ENCODE measurements around the gene MXI1. TPM values are rescaled to one million over a fixed set of nuclear protein-coding genes. Genes with fewer than 3 reads are reported as not detected.

The MXI1 gene
- total RNA-seq, 4 donors from 2014 or later = 58.2 to 100 (median 82.2) TPM

GRCh38 chr10:110252151-110252550 is 44.7 kb downstream of the MXI1 start:
- no peak for TF ChIP-seq CTCF (IDR thresholded peaks at IDR 0.05; ENCODE audit: low read depth)

GRCh38 chr10:110254467-110254866 is 47.1 kb downstream of the MXI1 start:
- TF ChIP-seq CTCF (IDR thresholded peaks at IDR 0.05; ENCODE audit: low read depth) = no peak

- no peak for TF ChIP-seq CTCF (IDR thresholded peaks at IDR 0.05; ENCODE audit: low read depth)
Observed at GRCh38 chr10:110258542-110258941, 51.1 kb downstream of the MXI1 start.

- no peak for TF ChIP-seq CTCF (IDR thresholded peaks at IDR 0.05; ENCODE audit: low read depth)
Observed at GRCh38 chr10:110259317-110259716, 51.9 kb downstream of the MXI1 start.

- TF ChIP-seq CTCF (IDR thresholded peaks at IDR 0.05; ENCODE audit: low read depth) = no peak
Observed at GRCh38 chr10:110260746-110261477, 53.5 kb downstream of the MXI1 start.

GRCh38 chr10:110263164-110263563 is 55.8 kb downstream of the MXI1 start:
- TF ChIP-seq CTCF (IDR thresholded peaks at IDR 0.05; ENCODE audit: low read depth) = no peak

- no peak for TF ChIP-seq CTCF (IDR thresholded peaks at IDR 0.05; ENCODE audit: low read depth)
Observed at GRCh38 chr10:110265573-110266193, 58.3 kb downstream of the MXI1 start.
